GM21786 (cell line): Measurements from ENCODE around the gene NAV2.

ENCODE experiments used
- ATAC-seq: cut with Tn5 transposase; IDR thresholded peaks from one replicate; pipeline ENCODE4 v1.9.1; 2021; ENCODE audit not compliant: unreplicated experiment

Gene NAV2

DNA sequence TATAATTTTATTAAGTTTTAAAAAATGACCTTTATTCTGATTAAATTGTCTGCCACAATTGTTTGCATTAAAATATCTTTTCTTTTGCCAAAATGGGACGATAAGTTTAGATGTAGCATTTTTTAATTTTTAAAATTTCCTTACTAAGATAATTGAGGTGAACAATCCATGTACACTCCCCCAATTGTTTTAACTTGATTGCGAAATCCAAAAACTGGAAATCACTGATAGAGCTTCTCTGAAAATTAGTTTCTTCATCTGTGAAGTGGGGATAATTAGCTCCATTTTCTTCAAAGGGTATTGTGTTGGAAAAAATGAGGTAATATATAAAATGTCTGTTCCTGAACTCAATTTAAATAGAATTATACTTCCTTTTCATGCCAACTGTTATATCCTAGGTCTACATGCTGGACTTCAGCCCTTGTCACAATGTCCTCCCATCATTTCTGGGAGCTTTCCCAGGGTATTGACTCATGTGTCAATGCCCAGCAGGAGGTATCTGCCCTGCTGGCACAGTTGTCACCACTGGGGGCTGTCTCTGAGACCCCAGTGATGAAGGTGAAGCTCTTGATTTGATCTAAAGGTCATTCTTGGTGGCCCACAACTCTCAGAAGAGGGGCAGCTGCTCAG, 28.7 kb upstream of the NAV2 start:
- no peak for ATAC-seq

DNA sequence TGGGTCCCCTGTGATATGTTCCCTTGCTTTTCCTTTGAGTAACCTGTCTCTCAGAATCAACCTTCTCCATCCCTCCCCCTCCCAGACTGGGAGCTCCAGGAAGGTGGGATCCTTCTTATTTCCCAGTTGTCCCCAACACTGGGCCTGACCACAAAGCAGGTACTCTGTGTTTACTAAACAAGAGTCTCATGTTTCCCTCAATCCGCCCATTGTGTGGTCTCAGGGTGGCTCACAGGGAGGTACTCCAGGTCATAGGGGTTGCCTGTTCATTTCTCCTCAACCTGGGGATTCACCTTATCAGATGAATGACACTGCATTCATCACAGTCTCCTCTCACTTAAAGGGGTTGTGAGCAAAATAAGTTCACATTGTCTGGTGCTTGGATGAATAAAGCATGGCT, 26.4 kb upstream of the NAV2 start:
- ATAC-seq: no peak

DNA sequence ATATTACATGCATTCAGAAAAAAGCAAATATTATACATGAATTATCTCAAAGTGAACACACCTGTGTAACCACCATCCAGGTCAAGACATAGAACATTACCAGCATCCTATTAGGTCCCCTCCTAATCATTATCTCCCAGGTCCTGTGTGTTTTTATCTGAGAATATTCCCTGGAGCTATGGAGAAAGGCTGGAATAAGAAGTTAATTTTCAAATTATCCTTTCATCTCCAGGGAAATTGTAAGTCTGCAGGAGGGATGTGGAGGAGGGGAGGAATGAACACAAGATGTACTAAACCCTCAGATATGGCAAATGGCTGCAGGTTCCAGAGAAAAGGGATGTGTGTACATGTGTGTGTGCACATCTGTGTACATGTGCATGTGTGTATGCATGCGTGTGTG, 25.2 kb upstream of the NAV2 start:
- ATAC-seq: no peak

DNA sequence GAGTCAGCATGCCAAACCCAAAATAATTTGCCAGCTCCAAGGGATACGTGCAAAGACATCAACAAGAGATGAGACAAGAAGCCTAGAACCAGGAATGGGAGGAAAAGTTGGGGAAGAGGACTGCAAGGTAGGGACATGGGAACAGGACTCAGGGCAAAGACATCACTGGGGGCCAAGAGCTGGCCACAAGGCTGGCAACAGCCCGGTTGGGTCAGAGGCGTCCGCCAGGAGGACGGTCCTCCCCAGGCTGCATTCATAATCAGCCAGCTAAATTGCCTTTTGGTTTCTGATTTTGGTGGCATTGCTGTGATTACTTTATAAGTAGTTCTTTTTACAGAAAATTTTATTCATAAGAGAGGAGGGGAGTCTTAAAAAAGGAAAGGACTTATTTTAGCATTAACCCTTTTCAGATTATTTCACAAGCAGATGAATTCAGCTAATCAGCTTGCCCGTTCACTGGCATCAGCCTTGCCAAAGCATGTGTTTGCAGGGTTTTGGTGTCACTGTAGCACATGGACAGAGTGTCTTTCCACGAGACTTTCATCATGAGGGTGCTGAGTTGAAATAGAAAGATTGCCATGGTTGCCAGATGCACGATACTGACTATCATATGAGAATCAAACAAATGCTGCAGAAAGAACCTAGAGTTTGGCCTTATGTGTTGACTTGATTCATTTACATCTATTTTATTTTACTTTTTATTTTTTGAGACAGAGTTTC, 23.2 kb upstream of the NAV2 start:
- no peak for ATAC-seq

DNA sequence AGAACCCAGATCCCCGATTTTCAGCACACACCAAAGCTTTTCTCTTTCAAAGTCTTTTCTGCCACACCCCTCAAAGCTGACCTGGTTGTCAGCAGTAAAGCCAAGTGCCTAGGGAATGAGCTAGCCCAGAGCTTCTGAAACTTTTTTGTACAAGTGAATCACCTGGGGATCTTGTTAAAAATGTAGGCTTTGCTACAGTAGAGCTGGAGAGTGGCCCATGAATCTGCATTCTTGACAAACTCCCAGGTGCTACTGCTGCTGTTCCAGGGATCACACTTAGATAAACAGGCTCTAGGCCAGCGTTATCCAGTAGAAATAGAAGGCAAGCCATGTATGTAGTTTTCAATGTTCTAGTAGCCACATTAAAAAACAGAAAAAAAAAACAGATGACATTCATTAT, 21.8 kb upstream of the NAV2 start:
- ATAC-seq: no peak

DNA sequence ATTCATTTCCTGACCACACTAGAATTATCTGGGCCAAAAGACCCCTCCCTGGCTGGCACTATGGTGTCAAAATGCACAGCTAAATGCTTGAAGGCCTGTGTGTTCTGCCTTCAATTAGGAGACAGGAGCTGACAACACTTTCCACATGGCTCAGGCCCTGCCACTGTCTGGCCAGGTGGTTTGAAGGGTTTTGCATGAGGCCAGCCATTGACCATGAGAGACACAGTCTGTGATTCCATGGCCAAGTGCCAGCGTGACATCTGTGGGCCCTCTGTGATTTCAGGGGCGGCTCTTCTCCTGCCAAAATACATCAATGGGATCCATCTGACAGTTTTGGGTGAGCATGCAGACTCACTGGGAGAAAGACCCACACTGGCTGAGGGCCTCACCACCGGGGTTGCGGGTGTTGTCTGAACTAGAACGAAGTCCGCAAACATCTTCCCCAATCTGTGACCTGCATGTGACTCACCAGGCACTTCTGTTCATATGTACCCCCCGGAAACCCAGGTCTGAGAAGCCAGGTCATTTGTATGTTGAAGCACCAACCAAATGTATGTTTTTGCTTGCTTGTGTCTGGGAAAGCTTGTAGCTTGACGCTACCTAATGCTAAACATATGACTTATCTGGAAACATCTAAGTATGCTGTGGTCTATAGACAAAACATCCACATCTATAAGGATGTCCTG, 20.7 kb upstream of the NAV2 start:
- ATAC-seq: no peak

DNA sequence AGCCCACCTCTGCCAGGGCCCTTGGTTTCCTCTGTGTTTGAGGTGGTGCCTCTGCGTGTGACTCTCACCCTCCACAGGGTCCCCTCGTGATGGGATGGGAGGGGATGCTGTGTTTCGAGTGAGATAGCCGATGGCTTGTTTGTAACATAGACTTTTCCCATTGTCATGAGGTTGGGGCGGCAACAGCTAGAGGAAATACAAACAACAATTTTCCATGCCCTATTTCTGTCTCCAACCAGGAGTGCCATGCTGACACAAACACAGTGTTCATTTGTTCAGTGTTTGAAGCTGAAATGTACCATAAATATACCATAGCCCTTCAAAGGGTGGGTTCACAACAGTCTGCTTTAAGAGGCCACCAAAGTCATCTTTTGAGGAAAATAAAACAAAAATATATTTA, 19.5 kb upstream of the NAV2 start:
- ATAC-seq: no peak

DNA sequence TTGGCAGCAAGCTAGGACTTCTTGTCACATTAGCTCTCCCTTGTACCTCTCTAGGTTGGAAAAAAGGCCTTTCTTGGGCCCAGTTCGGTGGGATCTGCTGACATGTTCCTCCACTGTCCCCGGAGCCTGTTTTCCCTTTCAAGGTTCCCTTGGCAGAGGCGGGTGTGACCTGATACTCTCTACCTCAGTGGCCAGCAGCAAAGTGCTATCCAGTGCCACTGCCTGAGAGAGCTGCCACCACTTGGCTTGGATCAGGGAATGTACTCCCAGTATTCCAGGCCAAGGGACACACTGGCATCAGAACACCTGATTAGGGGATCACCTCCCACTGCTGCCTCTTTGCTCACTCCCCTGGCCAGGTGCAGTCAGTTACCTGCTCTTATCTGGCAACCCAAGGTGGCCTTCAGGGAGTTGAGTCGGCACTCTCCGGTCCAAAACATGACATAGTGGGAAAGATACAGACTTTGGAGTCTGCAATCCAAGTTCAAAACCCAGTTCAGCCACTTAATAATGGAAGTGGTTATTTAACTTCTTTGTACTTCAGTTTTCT, 17.8 kb upstream of the NAV2 start:
- ATAC-seq: no peak

DNA sequence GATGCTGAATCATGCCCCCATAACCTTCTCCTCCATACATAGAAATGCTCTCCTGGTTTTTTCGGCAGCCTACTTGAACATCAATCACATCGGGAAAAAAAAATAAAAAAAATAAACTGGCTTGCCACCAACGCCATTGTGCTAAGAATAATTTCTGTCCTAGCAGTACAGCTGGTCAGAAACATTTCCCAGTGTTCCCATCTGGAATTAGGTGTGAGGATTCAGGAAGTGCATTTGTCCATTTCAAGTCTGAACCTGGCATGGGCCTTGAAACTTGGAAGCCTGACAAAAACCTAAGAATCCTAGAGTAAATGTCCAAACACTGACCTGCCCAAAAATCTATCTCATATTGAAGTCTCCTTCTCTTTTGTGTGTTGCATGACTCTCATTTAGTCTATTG, 16.6 kb upstream of the NAV2 start:
- no peak for ATAC-seq

DNA sequence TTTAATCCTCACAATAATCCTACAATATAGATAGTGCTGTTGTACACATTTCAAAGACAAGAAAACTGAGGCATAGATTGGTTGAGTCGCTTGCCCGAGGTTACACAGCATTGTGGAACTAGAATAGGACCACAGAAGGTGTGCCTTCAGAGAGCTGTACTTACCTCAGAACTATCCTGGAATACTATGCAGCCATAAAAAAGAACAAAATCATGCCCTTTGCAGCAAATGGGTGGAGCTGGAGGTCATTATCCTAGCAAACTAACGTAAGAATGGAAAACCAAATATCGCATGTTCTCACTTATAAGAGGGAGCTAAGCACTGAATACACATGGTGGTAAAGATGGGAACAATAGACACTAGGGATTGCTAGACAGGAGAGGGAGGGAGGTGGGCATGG, 15.7 kb upstream of the NAV2 start:
- ATAC-seq: no peak

DNA sequence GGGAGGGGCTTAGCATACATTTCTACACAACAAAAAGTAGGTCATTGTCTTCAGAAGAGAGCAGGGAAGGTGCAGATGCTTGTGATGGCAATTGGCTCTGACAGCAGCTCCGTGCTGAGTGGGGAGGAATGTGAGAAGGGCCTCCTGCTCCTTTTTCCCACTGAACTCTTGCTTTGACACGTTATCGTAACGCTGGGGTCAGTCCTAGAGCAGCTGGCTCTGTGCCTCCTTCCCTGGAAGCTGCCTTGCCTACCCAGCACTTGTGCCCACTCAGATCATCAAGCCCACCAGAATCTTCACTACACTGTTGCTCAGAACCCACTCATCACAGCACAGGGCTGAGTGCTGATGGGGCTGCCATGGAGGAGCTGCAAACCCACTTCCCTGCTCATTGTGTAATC, 14.9 kb upstream of the NAV2 start:
- ATAC-seq: no peak

DNA sequence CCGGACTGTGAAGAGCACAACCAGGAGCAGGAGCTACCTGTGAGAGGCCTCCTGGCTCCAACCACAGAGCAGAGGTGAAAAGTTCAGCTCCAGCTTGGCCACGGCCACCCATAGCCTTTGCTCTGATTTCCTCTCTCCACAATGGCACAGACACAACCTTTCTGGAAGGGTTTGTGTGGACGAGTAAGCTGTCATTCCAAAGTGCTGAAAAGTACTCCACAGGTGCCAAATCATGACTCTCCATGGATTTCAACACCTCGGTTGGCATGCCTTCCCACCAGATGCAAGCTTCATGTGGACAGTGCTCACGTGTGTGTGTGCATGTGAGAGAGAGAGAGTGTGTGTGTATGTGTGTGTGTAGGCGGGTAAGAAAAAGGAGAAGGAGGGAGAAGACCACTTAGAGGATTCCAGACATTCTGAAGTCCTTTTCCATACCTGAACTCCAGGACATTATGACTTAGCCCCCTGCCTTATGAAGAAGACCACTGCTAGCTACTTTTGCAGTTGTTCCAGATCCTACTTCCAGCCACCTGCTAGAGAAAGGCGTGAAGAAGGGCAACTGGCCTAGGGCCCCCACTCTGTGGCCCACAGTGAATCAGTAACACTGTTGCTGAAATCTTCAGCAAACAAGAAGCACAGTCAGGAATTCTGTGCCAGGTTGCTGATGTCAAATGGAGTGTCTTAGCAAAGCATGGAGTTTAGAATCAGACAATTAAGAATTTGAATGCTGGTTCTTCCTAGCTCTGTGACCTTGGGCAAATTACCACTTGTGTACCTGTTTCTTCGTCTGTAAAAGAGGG, 13.9 kb upstream of the NAV2 start:
- no peak for ATAC-seq

DNA sequence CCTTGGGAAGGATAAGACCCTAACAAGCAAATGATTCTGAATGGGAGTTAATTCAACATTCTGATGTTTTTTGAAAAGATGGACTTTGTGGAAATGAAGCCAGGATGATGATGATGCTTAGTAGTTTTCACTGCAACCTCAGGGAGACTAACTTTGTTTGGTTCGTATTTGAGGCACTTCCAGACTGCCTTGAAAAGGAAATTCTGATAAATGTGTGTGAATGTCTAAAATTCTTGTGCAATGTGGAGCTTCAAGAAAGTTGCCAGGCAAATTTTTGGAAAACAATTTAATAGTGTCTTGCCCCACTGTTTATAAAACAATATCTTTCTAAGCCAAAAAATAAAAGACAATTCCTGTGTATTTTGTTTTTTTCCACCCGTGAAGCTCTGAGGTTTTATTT, 11.2 kb upstream of the NAV2 start:
- no peak for ATAC-seq

DNA sequence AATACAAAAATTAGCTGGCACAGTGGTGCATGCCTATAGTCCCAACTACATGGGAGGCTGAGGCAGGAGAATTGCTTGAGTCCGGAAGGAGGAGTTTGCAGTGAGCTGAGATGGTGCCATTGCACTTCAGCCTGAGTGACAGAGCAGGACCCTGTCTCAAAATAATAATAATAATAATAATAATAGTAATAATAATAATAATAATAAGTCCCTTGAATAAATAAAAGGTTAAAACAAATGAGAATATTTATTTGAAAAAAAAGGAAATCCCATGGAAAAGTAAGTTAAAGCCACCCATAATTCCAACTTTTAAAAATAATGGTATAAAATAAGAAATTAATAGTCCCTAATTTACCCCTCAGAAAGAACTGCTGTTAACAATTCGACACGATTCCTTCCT, 10.0 kb upstream of the NAV2 start:
- ATAC-seq: no peak

DNA sequence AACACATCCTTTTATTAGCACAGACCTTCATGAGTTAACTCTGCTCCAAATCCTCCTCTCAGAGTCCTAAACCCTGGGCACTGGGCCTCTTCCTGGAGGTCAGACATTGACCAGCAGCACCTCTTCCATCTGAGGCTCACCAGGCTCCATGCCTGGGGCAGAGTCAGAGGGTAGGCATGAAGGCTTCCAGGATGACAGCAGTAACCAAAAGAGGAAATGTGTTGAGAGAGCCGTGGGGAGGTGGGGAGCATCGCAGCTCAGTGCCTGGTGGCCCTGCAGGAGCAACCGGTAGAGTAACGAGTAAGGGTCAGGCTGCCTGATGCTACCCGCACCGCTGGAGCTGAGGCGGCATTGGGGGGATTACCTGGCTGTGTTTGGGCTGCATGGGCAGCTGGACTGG, 9.4 kb upstream of the NAV2 start:
- ATAC-seq: no peak

DNA sequence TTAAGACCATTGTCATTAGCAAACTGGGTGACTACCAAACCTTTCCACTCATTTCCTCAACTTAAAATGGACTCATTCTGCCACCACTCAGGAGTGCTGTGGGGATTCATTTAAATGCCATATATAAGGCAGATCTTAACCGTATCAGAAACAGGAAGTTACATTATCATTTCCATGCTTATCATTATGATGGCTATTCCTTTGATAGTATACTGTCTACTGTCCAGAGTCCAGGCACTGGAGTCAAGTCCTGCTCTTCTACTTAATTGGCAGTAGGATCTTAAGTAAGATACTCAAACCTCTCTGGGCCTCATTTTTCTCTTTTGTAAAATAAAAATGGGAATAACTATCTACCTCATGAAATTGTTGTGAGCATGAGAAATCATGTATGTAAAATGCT, 8.4 kb upstream of the NAV2 start:
- no peak for ATAC-seq

DNA sequence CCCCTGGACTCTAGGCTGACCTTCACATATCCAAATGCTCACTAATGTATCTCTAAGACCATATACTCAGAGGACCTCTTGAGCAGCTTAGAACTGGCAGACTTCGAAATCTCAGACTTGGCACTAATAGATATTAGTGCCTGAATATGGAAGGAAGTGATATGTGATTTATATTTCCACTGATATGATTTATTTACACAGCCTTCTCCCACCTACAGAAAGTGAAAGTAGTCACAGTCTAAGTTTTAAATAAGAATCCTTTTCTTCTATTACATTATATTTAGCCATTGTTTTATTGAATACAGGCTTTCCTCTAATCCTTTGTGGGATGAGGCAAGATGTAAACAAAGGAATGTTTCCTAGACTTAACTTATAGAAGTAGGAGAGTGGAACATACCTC, 6.7 kb upstream of the NAV2 start:
- ATAC-seq: no peak

DNA sequence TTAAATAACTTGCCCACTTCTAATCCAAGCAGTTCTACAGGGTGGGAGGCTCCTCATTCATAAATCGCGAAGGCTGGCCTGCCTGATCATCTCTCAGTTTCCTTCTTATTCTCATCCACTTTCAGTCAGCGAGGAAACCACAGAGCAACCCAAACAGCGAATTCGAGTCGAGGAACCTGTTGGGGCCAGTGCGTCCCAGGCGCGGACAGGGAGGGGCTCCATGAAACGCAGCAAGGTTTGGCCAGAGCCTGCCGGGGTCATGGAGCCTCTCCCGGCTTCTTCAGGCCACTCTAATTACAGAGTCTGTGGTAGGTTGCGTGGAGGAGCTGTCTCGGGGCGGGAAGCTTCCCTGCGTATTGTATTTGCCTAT, 741 bp upstream of the NAV2 start:
- ATAC-seq: no peak

DNA sequence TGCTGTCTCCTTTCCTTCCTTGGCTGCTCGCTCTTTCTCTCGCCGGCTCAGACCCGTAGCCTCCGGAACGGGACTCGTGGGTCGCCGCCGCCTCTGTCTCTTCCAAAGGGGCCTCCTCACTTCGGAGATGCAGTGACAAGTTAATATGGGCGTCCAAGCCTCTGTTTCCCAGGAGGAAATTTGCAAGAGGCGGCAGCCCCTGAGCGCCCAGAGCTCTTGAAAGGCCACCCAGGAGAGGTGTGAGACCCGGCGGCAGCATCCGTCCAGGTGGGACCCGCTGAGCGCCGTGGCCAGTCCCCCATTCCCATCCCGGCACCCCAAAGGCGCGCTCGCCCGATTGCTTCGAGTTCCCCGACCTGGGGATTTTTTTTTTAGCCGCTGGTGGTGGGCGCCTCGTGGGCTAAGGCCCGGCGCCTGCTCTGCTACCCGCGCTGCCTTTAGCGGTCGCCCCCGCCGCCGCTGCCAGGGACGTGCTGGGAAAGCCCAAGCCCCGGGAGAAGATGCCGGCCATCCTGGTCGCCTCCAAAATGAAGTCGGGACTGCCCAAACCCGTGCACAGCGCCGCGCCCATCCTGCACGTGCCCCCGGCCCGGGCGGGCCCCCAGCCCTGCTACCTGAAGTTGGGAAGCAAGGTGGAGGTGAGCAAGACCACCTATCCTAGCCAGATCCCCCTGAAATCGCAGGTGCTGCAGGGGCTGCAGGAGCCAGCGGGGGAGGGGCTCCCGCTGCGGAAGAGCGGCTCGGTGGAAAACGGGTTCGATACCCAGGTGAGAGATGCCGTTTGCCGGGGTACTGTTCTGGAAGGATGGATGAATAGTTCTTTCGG, 772 bp downstream of the NAV2 start:
- peak; percentile 10 for ATAC-seq

DNA sequence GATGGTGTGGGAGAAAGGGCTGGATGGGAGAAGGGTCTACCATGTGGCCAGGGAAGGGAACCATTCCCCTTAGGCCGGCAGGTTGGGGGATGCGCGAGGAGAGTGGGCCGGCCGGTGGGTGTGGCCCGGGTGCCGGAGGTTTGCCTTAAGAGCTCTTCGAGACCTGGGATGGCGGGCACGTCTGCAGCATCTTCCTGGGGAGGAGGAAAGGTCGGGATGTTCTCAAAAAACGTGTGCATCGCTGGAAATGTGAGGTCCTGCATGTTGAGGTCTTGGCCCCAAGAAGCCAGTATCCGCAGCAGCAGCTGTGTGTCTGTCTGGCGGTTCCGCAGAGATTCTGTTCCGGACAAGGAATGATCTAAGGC, 1.4 kb downstream of the NAV2 start:
- no peak for ATAC-seq
